Ecto neural progenitor cell (in vitro differentiated cells): ENCODE data around the gene PPIF.
"Not testable (repeated sequence)": the region's sequence is repeated elsewhere in the genome, so short reads cannot be mapped to it uniquely, and the experiment has no call there.

Experiments
- DNase-seq: peaks from one replicate; pipeline ENCODE4 v3.0.0-alpha.2; 2018; ENCODE audit warnings: low spot score

The PPIF gene

DNA sequence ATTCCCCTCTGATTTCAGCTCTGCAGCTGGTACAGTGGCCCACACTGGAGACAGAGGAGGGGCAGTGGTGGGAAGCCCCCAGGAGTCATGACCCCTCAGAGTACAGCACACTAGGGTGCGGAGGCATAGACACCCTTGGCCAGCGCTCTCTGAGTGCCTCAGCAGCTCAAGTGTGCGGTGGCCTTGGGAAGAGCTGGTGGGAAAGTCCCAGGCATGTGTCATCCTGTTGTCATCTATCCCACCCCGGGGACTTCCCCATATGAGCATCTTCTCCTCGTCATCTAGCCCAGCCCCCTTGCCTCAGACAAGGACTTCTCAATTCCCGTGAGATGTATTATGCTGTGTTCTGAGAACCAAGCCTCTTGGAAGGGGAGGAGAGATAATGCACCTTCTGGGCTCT is 15.6 kb upstream of the PPIF start:
- no peak for DNase-seq

- DNase-seq: not testable (repeated sequence)
These were observed 14.5 kb upstream of the PPIF start for GRCh38 chr10:79332610-79333315.

- DNase-seq: no peak
These were observed 13.8 kb upstream of the PPIF start for GRCh38 chr10:79333513-79333912.

- no peak for DNase-seq
These were observed 12.7 kb upstream of the PPIF start for GRCh38 chr10:79334573-79334972.

DNA sequence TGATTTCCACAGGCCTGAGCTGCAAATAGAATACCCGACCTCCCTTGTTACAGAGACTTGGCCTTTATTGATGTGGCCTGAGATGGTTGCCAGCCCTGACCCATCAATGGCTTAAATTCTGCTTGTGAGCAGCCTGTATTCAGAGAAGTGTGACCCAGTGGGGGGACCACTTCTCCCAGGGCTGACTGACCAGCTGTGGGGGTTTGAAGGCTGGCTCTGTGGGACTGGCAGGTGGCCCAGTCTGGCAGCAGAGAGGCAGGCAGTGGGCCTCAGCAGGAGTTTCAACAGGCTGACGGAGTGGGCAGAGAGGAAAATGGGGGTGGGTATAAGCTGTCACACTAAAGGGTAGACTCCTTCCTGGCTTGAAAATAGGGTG is 12.2 kb upstream of the PPIF start:
- DNase-seq: no peak

- DNase-seq: no peak
These were observed 11.6 kb upstream of the PPIF start for GRCh38 chr10:79335470-79336235.

DNA sequence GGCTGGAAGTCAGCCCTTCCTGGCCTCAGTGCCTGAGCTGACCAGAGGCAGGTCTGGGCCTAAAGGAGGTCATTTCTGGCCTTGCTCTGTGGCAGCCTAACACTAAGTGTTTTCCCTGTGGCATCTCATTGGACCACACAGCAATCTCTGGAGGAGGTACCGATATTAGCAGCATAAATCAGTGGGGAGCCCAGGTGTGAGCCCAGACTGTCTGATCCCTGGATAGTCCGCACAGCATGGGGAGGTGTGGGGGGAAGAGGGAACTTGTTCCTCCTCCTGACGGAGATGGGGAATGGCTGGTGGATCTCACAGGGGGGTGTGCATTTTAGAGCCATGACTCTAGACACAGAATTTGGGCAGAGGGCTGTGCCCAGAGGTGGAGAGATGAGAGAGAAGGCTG is 11.0 kb upstream of the PPIF start:
- no peak for DNase-seq

GRCh38 chr10:79336739-79337138 is 10.5 kb upstream of the PPIF start:
- no peak for DNase-seq

- DNase-seq: not testable (repeated sequence)
These were observed 9.3 kb upstream of the PPIF start for GRCh38 chr10:79337783-79338469.

- no peak for DNase-seq
These were observed 8.0 kb upstream of the PPIF start for GRCh38 chr10:79339266-79339665.

DNA sequence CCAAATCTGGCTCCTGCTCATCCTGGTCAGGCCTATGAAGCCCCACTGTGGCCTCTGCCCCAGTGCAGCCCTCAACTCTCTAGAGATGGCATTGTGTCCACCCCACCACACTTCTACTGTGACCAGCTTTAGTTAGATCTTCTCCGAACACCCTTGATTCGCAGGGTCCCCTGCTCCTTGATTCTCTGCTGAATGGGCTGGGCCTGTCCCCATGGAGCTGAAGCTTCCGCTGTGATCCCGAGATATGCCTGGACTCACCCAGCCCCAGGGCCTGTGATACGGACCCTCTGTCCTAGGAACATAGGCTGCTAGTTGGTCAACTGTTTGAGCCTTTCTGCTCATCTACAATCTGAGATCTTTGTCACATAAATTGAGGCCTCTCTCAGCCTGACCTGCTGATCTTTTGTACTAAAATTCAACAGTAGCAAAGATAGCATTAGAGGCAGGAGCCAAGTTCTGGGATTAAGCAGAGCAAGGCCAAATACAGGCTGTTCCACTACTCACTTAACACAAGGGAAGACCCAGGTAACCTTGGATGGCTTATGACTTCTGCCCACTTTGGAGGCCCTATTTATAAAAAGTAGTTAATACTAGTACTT is 6.5 kb upstream of the PPIF start:
- DNase-seq: no peak

DNA sequence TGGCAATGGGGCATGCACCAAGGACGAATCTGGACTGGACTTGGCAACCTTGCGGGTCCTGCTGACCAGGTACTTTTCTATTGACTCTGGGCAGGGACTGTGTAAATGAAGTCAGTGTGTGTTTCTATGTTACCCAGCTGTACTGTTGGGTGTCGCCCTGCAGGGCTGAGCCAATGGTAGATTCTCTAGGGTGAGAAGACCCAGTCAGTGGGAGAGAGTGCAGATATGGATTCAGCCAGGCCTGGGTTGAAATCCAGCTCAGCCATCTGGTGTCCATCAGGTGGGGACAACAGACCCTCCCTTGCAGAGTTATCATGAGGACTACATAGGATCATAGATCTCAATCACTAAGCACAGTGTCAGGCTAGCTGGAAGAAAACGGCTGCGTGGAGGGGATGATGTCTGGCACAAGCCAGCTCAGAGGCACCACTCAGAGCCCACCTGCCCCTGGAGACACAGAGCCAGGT is 4.9 kb upstream of the PPIF start:
- DNase-seq: no peak

DNA sequence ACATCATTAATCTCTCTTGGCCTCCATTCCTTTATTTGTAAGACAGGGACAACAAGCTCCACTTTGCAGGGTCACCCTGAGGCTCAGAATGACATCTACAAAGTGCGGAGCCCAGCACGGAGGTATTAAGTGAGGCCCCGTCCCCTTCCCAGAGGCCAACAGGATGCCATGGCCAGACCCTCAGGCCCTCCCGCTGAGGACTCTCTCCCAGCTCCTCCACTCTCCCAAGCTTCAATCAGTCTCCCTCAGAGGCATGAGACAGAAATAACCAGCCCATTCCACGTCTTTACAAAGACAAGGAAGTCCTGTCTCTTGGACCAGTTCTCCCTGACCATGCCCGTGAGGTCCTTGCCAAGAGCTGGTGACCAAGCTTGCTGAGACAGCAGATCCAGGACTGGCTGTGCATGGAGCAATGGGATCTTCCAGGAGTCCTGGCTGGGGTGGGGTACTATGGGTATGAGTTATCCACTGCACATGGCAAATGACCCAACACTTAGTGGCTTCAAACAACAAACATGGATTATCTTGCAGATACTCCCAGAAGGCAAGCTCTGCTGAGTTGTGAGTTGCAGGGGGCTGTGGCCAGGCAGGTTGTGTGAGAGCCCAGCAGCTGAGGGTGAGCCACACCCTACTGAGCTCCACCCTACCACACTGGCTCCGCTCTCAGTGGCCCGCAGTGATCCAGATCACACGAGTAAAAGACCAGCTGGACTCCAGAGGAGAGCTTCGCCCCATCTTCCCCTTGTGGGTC is 4.3 kb upstream of the PPIF start:
- DNase-seq: no peak

- no peak for DNase-seq
These were observed 2.6 kb upstream of the PPIF start for GRCh38 chr10:79344502-79345195.

DNA sequence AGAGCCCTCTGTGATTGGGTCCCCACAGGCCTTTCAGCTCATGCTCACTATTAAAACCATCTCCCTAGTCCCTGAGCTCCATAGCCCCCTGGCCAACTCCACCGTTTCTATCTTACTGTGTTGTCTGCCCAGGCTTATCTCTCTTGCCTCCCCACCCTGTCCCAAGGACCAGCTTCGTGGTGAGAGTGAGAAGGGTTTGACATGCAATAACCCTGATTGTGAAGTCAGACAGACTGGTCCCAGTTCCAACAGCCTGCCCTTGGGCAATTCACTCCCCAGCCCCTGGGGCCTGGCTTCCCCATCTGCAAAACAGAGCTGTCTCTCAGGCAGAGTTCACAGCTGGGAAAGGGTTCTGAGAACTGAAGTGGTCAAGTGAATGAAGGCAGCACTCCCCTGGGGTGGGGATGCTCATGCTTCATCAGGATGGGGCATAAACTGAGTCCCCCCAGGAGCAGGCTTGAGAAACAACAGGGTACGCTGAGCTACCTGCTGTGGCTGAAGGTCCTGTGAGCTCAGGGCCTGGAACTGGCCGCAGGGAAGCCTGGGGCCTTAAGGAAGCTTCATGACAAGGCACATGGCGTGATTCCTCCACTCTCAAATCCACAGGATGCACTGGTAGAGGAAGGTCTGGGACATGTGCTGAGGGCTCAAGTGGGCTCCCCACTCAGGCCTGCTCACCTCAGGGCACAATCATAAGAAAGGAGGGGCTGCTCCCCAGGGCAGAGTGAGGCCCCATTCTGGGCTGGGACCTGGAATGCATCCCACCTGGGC is 1.8 kb upstream of the PPIF start:
- DNase-seq: peak; percentile 44

GRCh38 chr10:79346012-79346340 is 1.3 kb upstream of the PPIF start:
- peak; percentile 42 for DNase-seq

DNA sequence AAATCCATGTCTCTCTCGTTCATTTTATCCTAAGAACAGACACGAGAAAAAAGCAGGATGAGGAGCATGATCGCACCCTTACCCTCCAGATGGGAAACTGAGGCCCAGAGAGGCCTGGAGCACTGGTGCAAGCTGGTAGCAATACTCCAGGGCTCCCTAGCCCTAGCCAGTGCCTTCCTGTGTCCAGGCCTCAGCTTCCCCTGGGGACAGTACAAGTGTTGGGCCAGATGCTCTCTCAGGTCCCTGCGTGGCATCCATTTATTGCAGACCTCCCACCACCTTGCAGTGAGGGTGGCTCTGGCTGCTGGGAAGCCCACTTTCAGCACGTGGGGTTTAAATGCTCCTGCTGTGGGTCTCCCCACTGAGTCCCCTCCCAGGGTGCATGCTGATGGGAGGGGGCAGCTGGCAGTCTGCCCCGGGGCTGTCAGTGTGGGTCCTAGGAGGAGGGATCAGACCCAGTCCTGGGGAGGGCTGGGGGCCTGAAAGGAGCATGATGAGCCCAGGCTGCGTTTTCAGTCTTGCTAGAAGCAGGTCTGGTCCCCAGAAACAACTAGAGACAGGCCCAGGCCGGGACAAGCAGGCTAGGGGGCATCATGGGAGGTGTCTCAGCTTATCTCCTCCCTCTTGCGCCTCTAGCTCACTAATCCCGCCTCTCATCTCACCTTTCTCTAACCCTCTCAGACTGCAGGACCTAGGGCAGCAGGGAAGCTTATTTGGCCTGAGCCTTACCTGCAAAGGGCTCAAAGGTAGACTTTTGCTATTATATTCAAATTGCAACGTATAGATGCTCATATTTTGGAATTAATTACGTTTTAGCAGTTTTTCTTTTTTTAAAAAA is 662 bp upstream of the PPIF start:
- peak; percentile 49 for DNase-seq

DNA sequence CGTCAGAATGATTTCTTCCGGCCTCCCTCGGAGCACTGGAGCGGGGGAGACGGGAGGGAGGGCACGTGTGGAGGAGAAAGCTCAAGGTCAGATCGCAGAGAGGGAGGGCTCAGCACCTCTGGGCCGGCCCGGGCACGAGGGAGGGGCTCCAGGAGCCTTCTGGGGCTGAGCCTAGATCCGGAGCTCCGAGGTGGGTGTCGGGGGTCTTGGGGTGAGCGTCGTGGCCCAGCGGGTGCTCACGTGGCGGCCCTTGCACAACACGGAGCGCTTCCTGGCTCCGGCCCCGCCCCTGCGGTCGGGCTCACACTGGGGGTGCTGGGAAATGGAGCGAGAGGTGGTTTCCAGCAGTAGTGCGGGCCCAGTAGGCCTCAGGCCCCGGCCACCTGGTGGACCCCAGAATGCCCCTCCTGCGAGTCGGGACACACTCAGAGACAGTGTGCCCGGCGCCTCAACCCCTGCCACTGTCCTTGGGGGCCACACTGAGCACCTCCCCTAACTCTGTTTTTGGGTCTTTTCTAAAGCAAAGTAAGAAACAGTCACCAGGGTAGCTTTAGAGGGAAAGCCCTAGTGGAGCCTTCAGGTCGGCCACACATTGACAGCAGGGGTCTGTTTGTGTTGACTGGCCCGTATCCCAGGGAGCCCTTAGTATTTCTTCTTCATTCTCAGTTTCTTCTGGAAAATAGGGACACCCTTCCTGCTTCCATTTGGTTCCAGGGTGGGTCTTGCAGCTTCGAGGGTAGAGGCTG is 798 bp downstream of the PPIF start:
- DNase-seq: peak; percentile 56

DNA sequence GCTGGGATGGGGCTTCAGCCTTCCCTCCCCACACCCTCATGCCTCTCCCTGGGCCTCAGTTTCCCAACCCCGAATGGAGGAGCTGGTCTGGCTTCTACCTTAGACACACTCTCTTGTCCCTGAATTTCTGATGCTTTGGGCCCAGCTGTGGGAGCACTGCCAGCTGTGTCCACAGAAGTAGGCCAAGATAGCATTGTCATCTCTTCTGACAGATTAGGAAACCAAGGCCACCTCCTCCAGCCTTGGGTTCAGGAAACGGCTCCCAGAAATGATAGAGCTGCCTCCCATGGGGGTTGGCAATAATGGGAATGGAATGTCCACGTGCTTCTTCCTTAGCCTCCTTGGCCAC is 1.3 kb downstream of the PPIF start:
- no peak for DNase-seq
